H1 (cell line): ENCODE data around the gene SEL1L2. TPM values are rescaled to one million over a fixed set of nuclear protein-coding genes. Genes with fewer than 3 reads are reported as not detected.
A peak's percentile ranks its signal among the peaks of the same experiment; 100 is the strongest.

Experiments used
- ATF3 ChIP-seq: IDR thresholded peaks from 2 replicates; pipeline ENCODE4 v1.6.1; 2011; ENCODE audit warnings: low read depth, mild to moderate bottlenecking, low read length; ENCODE audit not compliant: insufficient read depth
- CHD7 ChIP-seq: fragments of 300-600 bp; sonication (generic); IDR thresholded peaks from 2 replicates; pipeline ENCODE4 v1.7.1; 2012; ENCODE audit warnings: low read length, moderate library complexity, mild to moderate bottlenecking, inconsistent platforms; ENCODE audit not compliant: insufficient replicate concordance
- E2F6 ChIP-seq: IDR thresholded peaks from 2 replicates; pipeline ENCODE4 v1.6.1; 2012; ENCODE audit warnings: inconsistent platforms
- KDM4A ChIP-seq: IDR thresholded peaks from one replicate; pipeline ENCODE4 v1.7.1; 2012; ENCODE audit warnings: low read depth, mild to moderate bottlenecking, moderate library complexity, low read length, inconsistent platforms; ENCODE audit not compliant: severe bottlenecking
- RAD21 ChIP-seq, 2 experiments: IDR thresholded peaks in 1 of 2; conservative IDR thresholded peaks in 1 of 2; 2 replicates each; pipeline ENCODE4 v1.6.1; 2011; ENCODE audit warnings: low read depth in 2 of 2, low read length in 2 of 2, improper control_type of control experiment in 1 of 2, inconsistent platforms in 1 of 2, mild to moderate bottlenecking in 1 of 2, moderate library complexity in 1 of 2
- TAF7 ChIP-seq: optimal IDR thresholded peaks from 2 replicates; pipeline ENCODE3; 2011; ENCODE audit warnings: low read depth, mild to moderate bottlenecking, inconsistent platforms, low read length, moderate library complexity, borderline replicate concordance
- polyA plus RNA-seq, 7 experiments: library from polyadenylated mRNA; depleted of rRNA in 3 of 7; stranded (reverse) in 5 of 7; unstranded in 2 of 7; fragments of >200 nt in 5 of 7; fragments of 200-250 nt in 2 of 7; gene quantifications; 1 replicate in 5 of 7; 2 replicates in 1 of 7; 4 replicates in 1 of 7; pipeline versions ENCODE4 v1.2.1 to v1.2.3, GENCODE V29; 2011 to 2013; ENCODE audit warnings: missing spikeins in 2 of 7, mixed read lengths in 2 of 7
- total RNA-seq: library from RNA; stranded (reverse); fragmentation: NEBNext Ultra II Directional; extraction: Animal tissue kit (Norgen Biotek cat#: 25700); gene quantifications from 2 replicates; pipeline ENCODE4 v1.2.1, GENCODE V29; 2021

The SEL1L2 gene
- total and polyA plus RNA-seq, 2 of the 8 experiments (the other 6 are each of a cell fraction or from before 2014, with no cell fraction given) = not detected

GRCh38 chr20:13995841-13996240 is 5.4 kb upstream of the SEL1L2 start (continued):
- TF ChIP-seq TAF7 (no peak), CHD7 (no peak), RAD21 (IDR thresholded peaks at IDR 0.05 in 1 of 2, conservative IDR thresholded peaks at IDR 0.05 in 1 of 2; ENCODE audit: low read depth in 2 of 2, low read length in 2 of 2) (peak in 1 of 2 experiments; percentile 29; a peak in 1 of 4 replicates), E2F6 (peak; percentile 29; the same call in 1 of the 2 replicates), ATF3 (no peak), KDM4A (peak; percentile 78)
- TF ChIP-seq, all 59 proteins: peak for 10
